ENCODE measurements around the gene RABGEF1. TPM values are rescaled to one million over a fixed set of nuclear protein-coding genes. Genes with fewer than 3 reads are reported as not detected.
"Not testable (repeated sequence)": the region's sequence is repeated elsewhere in the genome, so short reads cannot be mapped to it uniquely, and the experiment has no call there.

The RABGEF1 gene
- total RNA-seq, 1 donor from 2014 or later, result 19.4 TPM

DNA sequence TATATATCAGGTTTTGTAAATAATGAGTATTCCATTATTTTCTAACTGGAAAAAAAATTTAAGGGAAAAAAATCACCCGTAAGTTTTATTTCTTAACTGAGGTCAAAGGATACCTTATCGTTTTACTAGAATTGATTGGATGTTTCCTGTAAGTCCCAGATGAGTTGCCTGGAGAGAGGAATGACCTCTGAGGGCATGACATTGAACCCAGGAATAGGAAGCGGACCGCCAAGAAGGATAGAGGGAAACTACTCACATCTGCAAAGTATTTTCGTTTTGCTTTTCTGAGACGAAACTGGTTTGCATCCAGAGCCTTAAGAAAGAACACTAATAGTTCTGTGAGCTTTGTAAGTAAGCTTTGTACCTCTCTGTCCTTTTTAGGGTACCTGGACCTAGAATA is 17.4 kb downstream of the RABGEF1 start:
- DNase-seq (ENCODE audit: low spot score, unreplicated experiment), result no peak
- Mint-ChIP-seq H3K4me3 (ENCODE audit: low read depth) (no peak overlapping the region), H3K4me1 (ENCODE audit: low read depth) (no peaks in the 10 kb centered on the region), H3K36me3 (ENCODE audit: insufficient read depth) (peaks cover 2% of the 10 kb centered on the region), H3K9me3 (ENCODE audit: low read depth) (no peaks in the 10 kb centered on the region), H3K27ac (no peak overlapping the region), H3K27me3 (no peaks in the 10 kb centered on the region)
- TF ChIP-seq, protein P1, sequence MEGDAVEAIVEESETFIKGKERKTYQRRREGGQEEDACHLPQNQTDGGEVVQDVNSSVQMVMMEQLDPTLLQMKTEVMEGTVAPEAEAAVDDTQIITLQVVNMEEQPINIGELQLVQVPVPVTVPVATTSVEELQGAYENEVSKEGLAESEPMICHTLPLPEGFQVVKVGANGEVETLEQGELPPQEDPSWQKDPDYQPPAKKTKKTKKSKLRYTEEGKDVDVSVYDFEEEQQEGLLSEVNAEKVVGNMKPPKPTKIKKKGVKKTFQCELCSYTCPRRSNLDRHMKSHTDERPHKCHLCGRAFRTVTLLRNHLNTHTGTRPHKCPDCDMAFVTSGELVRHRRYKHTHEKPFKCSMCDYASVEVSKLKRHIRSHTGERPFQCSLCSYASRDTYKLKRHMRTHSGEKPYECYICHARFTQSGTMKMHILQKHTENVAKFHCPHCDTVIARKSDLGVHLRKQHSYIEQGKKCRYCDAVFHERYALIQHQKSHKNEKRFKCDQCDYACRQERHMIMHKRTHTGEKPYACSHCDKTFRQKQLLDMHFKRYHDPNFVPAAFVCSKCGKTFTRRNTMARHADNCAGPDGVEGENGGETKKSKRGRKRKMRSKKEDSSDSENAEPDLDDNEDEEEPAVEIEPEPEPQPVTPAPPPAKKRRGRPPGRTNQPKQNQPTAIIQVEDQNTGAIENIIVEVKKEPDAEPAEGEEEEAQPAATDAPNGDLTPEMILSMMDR (IDR thresholded peaks at IDR 0.05; ENCODE audit: unreplicated experiment), result no peak

DNA sequence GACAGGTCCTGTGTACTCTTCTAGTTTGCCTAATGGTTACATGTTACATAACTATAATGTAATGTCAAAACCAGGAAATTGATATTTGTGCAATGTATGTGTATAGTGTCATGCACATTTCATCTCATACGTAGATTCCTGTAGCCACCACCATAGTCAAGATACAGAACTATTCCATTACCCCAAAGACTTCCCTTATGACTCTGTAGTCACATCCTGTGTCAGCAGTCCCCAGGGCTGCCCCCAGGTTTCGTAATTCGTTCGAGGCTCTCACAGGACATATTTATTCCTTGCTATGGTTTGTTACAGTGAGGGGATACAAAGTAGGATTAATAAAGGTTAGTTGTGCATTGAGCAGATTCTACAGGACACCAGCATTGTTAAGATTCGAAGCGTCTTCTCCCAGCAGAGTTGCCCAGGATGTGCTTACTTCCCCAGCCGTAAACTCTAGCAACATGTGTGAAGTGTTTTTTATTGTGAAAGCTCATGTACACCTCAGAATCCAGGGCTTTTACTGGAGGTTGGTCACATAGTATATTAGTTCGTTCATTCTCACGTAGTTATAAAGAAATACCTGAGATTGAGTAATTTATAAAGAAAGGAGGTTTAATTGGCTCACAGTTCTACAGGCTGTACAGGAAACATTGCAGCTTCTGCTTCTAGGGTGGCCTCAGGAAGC is 18.6 kb downstream of the RABGEF1 start:
- Mint-ChIP-seq H3K36me3 (ENCODE audit: insufficient read depth) (peaks cover 10% of the 10 kb centered on the region), H3K27ac (peak overlapping the region; percentile 72), H3K27me3 (no peaks in the 10 kb centered on the region), H3K9me3 (ENCODE audit: low read depth) (peaks cover 5% of the 10 kb centered on the region), H3K4me3 (ENCODE audit: low read depth) (no peak overlapping the region), H3K4me1 (ENCODE audit: low read depth) (no peaks in the 10 kb centered on the region)
- TF ChIP-seq, protein P1 (IDR thresholded peaks at IDR 0.05; ENCODE audit: unreplicated experiment), result no peak
- no peak for DNase-seq (ENCODE audit: low spot score, unreplicated experiment)

DNA sequence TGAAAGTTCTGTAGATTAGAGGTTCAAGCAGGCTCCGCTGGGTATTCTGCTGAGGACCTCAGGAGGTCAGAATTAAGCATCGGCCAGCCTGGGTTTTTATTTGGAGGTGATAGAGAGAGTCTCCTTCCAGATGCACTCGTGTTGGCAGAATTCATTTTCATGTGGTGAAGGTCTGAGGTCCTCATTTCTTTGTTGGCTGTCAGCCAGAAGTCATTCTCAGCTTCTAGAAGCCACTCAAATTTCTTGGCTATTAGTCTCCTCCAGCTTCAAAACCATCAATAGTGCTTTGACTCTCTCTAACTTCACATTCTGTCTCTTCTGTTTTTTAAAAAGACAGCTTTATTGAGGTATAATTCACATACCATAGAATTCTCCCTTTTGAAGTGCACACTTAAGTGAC is 22.6 kb downstream of the RABGEF1 start:
- H3K4me3 Mint-ChIP-seq (ENCODE audit: low read depth); H3K9me3 Mint-ChIP-seq (ENCODE audit: low read depth); H3K27ac Mint-ChIP-seq; DNase-seq (ENCODE audit: low spot score, unreplicated experiment); H3K27me3 Mint-ChIP-seq; H3K4me1 Mint-ChIP-seq (ENCODE audit: low read depth): not testable (repeated sequence)
- peaks cover 10% of the 10 kb centered on the region for H3K36me3 Mint-ChIP-seq (ENCODE audit: insufficient read depth)

DNA sequence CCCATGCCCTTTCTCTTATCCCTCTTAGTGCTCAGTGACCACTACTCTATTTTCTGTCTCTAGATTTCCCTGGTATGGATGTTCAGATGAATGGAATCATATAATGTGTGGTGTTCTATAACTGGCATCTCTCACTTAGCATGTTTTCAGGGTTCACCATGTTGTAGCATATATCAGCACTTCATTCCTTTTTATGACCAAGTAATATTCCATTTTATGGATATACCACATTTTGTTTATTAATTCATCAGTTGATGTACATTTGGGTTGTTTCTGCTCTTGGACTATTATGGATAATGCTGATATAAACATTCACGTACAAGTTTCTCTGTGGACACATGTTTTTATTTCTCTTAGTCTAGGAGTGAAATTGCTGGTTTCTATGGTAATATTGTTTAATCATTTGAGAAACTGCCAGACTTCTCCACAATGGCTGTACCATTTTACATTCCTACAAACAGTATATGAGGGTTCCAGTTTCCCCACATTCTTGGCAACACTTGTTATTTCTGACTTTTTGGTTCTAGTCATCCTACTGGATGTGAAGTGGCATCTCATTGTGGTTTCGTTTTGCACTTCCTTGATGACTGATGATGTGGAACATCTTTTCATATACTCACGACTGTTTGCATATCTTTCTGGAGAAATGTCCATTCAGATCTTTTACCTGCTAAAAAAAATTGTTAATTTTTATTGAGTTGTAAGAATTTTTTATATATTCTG is 23.3 kb downstream of the RABGEF1 start:
- not testable (repeated sequence) for H3K9me3 Mint-ChIP-seq (ENCODE audit: low read depth); H3K4me1 Mint-ChIP-seq (ENCODE audit: low read depth); DNase-seq (ENCODE audit: low spot score, unreplicated experiment); H3K4me3 Mint-ChIP-seq (ENCODE audit: low read depth); H3K27ac Mint-ChIP-seq; H3K27me3 Mint-ChIP-seq
- H3K36me3 Mint-ChIP-seq (ENCODE audit: insufficient read depth), result peaks cover 10% of the 10 kb centered on the region

DNA sequence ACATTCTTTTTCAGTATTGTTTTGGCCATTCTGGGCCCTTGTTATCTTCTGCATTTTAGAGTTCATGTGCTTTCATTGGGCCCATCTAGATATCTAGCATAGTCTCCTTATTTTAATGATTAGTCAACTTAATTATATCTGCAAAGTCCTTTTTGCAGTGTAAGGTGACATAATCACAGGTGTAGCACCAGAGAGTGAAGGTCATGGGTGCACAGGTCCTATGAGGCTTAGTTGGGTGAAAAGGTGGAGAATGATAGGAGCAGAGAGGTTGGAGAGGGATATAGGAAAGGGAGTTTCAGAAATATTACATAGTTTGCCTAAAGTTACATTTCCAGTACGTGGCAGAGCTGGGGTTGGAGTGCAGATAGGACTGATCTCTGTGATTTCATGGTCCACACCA is 24.4 kb downstream of the RABGEF1 start:
- H3K36me3 Mint-ChIP-seq (ENCODE audit: insufficient read depth), result peaks cover 10% of the 10 kb centered on the region
- not testable (repeated sequence) for H3K27me3 Mint-ChIP-seq

DNA sequence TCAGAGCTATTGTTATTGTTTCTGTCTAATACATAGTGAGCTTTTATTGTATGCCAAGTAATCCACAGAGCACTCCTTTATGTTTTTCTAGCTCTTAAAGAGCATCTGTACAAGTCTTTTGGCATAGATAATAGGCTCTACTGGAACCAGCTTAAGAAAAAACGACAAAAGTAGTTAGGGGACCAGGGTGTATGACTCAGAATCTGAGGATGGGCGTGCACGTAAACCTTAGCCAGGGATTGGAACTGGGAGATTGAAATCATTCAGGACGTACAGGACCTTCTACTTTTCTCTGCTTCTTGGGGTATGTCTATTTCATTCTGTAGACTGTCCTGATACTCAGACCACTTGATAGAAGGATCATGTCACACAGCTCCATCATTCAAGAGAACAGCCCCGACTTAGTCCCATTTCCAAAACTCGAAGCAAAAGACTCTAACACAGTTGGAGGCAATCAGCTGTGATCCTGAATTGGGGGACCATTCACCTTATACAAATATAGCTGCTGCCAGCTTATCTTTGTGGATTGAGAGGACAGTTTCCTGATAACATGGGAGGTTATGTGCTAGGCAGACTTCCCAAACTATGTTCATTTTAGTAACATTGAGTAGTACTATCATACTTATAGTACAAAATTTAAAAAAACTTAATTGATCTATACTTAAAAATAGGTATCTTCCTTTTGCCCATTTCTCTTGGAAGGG is 24.9 kb downstream of the RABGEF1 start:
- H3K4me1 Mint-ChIP-seq (ENCODE audit: low read depth); DNase-seq (ENCODE audit: low spot score, unreplicated experiment); H3K27me3 Mint-ChIP-seq; H3K27ac Mint-ChIP-seq; H3K4me3 Mint-ChIP-seq (ENCODE audit: low read depth); H3K9me3 Mint-ChIP-seq (ENCODE audit: low read depth): not testable (repeated sequence)
- H3K36me3 Mint-ChIP-seq (ENCODE audit: insufficient read depth), result peaks cover 10% of the 10 kb centered on the region

More for the DNA sequence above, 24.4 kb downstream of the RABGEF1 start:
- H3K9me3 Mint-ChIP-seq (ENCODE audit: low read depth); H3K4me3 Mint-ChIP-seq (ENCODE audit: low read depth); H3K27ac Mint-ChIP-seq; DNase-seq (ENCODE audit: low spot score, unreplicated experiment); H3K4me1 Mint-ChIP-seq (ENCODE audit: low read depth): not testable (repeated sequence)

DNA sequence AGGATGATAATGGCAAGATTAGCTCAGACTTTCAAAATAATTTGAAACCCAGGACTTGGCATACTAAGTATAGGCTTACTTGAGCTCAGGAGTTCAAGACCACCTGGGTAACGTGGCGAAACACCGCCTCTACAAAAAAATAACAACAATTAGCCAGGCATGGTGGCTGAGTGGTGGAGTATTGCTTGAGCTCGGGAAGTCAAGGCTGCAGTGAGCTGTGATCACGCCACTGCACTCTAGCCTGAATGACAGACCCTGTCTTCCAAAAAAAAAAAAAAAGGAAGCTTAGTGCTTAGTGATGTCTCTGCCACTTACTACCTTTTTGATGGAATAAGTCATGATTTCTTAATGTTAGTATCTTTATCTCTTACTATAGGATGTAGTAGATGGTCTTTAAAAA is 25.5 kb downstream of the RABGEF1 start:
- H3K9me3 Mint-ChIP-seq (ENCODE audit: low read depth), result peaks cover 5% of the 10 kb centered on the region
- H3K27ac Mint-ChIP-seq, result no peak overlapping the region
- H3K4me1 Mint-ChIP-seq (ENCODE audit: low read depth), result peaks cover 6% of the 10 kb centered on the region
- no peak for DNase-seq (ENCODE audit: low spot score, unreplicated experiment)
- H3K27me3 Mint-ChIP-seq, result no peaks in the 10 kb centered on the region
- no peak overlapping the region for H3K4me3 Mint-ChIP-seq (ENCODE audit: low read depth)
- TF ChIP-seq, protein P1 (IDR thresholded peaks at IDR 0.05; ENCODE audit: unreplicated experiment), result no peak
- peaks cover 10% of the 10 kb centered on the region for H3K36me3 Mint-ChIP-seq (ENCODE audit: insufficient read depth)

DNA sequence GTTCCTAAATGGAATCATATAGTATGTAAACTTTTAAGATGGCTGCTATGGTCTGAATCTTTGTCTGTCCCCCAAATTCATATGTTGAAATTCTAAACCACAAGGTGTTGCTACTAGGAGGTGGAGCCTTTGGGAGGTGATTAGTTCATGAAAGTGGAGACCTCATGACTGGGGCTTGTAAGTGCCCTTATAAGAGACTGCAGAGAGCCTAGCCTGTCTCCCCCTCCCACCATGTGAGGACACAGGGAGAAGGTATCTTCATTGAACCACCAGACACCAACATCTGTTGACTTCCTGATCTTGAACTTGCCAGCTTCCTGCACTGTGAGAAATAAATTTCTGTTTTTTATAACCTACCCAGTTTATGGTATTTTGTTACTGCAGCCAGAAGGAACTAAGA is 27.0 kb downstream of the RABGEF1 start:
- DNase-seq (ENCODE audit: low spot score, unreplicated experiment); H3K27me3 Mint-ChIP-seq; H3K4me3 Mint-ChIP-seq (ENCODE audit: low read depth); H3K9me3 Mint-ChIP-seq (ENCODE audit: low read depth); H3K4me1 Mint-ChIP-seq (ENCODE audit: low read depth); H3K27ac Mint-ChIP-seq: not testable (repeated sequence)
- peaks cover 10% of the 10 kb centered on the region for H3K36me3 Mint-ChIP-seq (ENCODE audit: insufficient read depth)
